Astrocyte (in vitro differentiated cells and primary cell): Measurements from ENCODE around the gene FLOT2.

Source experiments
- CTCF ChIP-seq: IDR thresholded peaks from 2 replicates; pipeline ENCODE4 v1.5.1; 2011; ENCODE audit warnings: low read depth, mild to moderate bottlenecking, inconsistent platforms, low read length, moderate library complexity; ENCODE audit not compliant: insufficient read depth
- EZH2 ChIP-seq: IDR thresholded peaks from 2 replicates; pipeline ENCODE4 v1.6.1; 2012; ENCODE audit warnings: mild to moderate bottlenecking, low read length, inconsistent platforms; ENCODE audit not compliant: insufficient read depth

- TF ChIP-seq CTCF (no peak), EZH2 (no peak)
Measured at GRCh38 chr17:28843816-28844148, 53.8 kb downstream of the FLOT2 start.
